HG03064 (cell line): ENCODE data around the gene RAB40B.

Experiments
- ATAC-seq: cut with Tn5 transposase; IDR thresholded peaks from one replicate; pipeline ENCODE4 v1.9.1; 2021; ENCODE audit warnings: low read depth; ENCODE audit not compliant: unreplicated experiment

RAB40B gene

DNA sequence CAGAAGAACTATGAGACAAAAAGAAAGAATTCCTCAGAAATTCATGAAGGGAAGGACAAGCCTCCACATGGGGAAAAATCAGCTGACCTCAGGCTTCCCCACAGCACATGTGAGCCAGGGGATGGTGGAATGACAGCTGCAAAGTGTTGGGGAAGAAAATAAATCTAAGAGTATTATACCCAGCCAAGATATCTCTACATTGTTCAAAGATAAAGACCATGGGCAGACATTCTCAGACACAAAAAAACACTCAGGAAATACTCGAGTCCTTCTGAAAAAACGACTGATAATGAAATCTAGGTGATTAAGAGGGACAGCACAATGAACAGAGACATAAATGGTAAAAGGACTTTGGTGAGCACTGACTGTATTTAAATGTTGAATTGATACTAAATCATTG lies 3.9 kb downstream of the RAB40B start:
- ATAC-seq, result no peak

GRCh38 chr17:82693168-82693867 lies 5.2 kb downstream of the RAB40B start:
- no peak for ATAC-seq

DNA sequence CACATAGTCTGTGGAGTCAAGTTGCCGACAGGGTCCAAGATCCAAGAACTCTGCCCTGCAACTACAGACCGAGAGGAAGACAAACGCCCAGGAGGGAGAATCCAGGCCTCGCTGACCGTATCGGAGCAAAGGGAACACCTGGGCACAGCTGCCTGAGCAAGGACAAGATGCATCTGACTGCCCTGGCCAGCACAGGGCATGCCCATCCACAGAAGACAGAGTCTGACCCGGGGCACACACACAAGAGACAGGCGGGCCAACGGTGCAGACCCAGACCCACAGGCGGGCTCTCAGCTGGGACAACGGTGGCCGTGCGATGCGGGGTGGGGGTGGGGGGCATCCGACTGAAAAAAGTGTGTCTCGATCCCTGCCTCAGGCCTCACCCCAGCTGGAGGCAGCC lies 6.2 kb downstream of the RAB40B start:
- no peak for ATAC-seq

- ATAC-seq, result no peak
These were observed 6.8 kb downstream of the RAB40B start for GRCh38 chr17:82691714-82692113.

GRCh38 chr17:82690786-82691489 lies 7.6 kb downstream of the RAB40B start:
- ATAC-seq, result no peak

GRCh38 chr17:82689077-82689476 lies 9.4 kb downstream of the RAB40B start:
- ATAC-seq, result no peak

- ATAC-seq, result no peak
These were observed 10.6 kb downstream of the RAB40B start for GRCh38 chr17:82687871-82688270.

- no peak for ATAC-seq
These were observed 11.1 kb downstream of the RAB40B start for GRCh38 chr17:82687375-82687861.

- ATAC-seq, result no peak
These were observed 11.9 kb downstream of the RAB40B start for GRCh38 chr17:82686366-82687324.

- ATAC-seq, result no peak
These were observed 13.2 kb downstream of the RAB40B start for GRCh38 chr17:82685291-82685690.

DNA sequence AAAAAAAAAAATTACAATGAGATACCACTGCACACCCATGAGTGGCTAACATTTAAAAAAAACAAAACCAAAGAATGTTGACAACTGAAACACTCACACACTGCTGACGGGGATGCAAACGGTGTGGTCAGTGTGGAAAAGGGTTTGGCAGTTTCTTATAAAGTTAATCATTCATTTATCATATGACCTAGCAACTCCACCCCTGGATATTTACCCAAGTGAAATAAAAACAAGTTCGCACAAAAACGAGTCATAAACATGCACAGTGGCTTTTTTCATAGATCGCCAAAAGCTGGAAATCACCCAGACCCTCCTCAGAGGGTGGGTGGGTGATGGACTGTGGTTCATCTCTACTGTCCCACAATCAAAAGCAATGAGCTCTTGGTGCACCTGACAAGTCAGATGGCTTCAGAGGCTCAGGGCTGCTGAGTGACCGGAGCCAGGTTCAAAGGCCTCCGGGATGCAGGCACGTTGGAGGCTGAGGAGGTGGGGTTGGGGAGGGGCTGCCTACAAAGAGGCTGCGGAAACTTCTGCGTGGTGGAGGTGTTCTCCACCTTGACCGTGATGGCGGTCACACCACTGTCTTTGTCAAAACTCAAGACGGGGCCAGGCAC lies 14.2 kb downstream of the RAB40B start:
- no peak for ATAC-seq

- no peak for ATAC-seq
These were observed 15.0 kb downstream of the RAB40B start for GRCh38 chr17:82683534-82683933.

DNA sequence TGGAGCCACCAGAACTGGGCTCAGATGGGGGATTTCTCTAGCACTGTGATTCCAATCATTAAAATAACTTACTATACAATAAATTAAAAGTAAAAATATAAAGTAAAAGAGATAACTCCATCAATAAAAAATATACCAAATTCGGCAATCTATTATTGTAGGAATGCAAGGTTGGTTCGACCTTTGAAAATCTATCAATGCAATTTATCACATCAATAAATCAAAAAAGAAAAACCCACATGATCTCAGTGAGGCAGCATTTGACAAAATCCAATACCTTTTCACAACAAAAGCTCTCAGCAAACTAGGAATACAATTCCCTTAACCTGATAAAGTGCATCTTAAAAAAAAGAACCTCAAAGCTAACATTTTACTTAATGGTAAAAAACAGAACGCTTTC lies 17.0 kb downstream of the RAB40B start:
- no peak for ATAC-seq

- no peak for ATAC-seq
These were observed 18.7 kb downstream of the RAB40B start for GRCh38 chr17:82679586-82680465.

DNA sequence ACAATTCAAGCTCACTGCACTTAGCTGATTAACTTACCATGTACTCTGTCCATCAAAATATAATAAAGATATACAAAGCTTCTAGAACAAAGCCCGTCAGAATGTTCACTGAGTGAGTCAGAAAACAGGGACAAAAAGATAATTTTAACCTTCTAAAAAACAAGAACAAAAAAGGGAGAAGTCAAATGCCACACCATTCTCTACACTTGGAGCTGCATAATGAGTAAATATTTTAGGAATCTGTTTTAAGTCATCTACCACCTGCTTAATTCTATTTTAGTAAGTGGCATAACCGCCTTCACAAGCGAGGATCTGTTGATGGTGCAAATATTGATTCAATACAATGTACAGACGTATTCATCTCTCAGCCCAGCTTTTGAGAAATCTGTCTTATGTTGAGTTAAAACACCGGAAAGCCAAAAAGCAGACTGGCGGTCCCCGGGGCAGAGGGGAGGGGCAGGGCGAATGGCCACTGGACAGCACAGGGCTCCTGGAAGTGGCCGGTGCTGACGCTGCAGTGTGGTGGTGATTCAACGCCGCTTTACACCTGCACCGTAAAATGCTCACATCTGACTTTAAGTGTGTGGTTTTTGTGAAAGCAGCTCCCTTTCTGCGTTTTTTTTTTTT lies 20.1 kb downstream of the RAB40B start:
- no peak for ATAC-seq

- no peak for ATAC-seq
These were observed 21.1 kb downstream of the RAB40B start for GRCh38 chr17:82677353-82677925.

- ATAC-seq, result no peak
These were observed 22.8 kb downstream of the RAB40B start for GRCh38 chr17:82675476-82676245.
